ENCODE results near the gene RGS6.

DNA sequence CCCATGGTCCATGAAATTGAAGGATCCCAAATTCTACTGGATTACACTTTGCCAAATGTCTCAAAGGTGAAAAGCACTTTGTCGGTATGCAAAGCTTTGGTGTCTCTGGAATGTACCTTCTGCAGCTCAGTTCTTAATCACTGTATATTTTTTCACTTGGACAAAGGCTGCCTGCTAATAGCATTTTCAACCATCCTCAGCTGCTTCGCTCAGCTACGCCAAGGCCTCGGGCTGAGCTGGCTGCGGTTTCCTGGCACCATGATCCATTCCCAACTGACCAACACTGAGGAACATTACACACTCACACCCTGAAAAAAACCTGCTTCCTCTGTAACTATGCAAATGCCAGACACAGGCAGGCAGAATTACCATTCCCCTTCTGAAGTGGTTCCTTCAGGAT, 626.5 kb downstream of the RGS6 start:
- no peak for TF ChIP-seq YY1 (IDR thresholded peaks at IDR 0.05; ENCODE audit: insufficient read depth, insufficient read length)
- TF ChIP-seq ZNF274 (IDR thresholded peaks at IDR 0.05; ENCODE audit: low read depth, low read length): no peak
- TF ChIP-seq SUZ12 (IDR thresholded peaks at IDR 0.05; ENCODE audit: extremely low read depth, insufficient read depth, insufficient read length): no peak
